Transverse colon (tissue), 4 donors: Measurements from ENCODE around the gene PGK1. TPM values are rescaled to one million over a fixed set of nuclear protein-coding genes. Genes with fewer than 3 reads are reported as not detected.

ENCODE experiments used
- DNase-seq: peaks from one replicate; pipeline ENCODE4 v3.0.0-alpha.2; 2019
- H3K27ac ChIP-seq, 4 donors: fragments of 200-600 bp; sonication (generic); 2 replicates each; pipeline ENCODE4 v1.5.1; 2016 to 2018; ENCODE audit warnings: inconsistent platforms in 4 of 4
- H3K27me3 ChIP-seq: fragments of 200-600 bp; sonication (generic); 2 replicates; pipeline ENCODE4 v1.5.1; 2017; ENCODE audit warnings: inconsistent platforms
- H3K36me3 ChIP-seq, 4 donors: fragments of 200-600 bp; sonication (generic); 2 replicates each; pipeline ENCODE4 v1.5.1; 2017 to 2019; ENCODE audit warnings: inconsistent platforms in 4 of 4
- H3K4me1 ChIP-seq, 4 donors: fragments of 200-600 bp; sonication (generic); 2 replicates each; pipeline ENCODE4 v1.5.1; 2017 to 2020; ENCODE audit warnings: inconsistent platforms in 4 of 4
- H3K4me3 ChIP-seq, 4 donors: fragments of 200-600 bp; sonication (generic); 1 replicate in 1 of 4; 2 replicates in 3 of 4; pipeline versions ENCODE4 v1.5.1 to v1.6.1; 2017 to 2019; ENCODE audit warnings: inconsistent platforms in 4 of 4
- H3K9me3 ChIP-seq, 2 donors: fragments of 200-600 bp; sonication (generic); 2 replicates each; pipeline ENCODE4 v1.5.1; 2017 to 2019; ENCODE audit warnings: inconsistent platforms in 2 of 2
- CTCF ChIP-seq, 5 experiments: fragments of 200-600 bp in 3 of 5; fragments of 450-650 bp in 2 of 5; sonication (generic) in 3 of 5; IDR thresholded peaks; 1 replicate in 2 of 5; 2 replicates in 3 of 5; pipeline ENCODE4 v1.5.1; 2016 to 2017; ENCODE audit warnings: antibody characterized with exemption in 5 of 5, inconsistent platforms in 3 of 5, mild to moderate bottlenecking in 2 of 5, moderate library complexity in 1 of 5
- EP300 ChIP-seq: sonication (generic); formaldehyde crosslinking; IDR thresholded peaks from one replicate; pipeline ENCODE4 v1.6.1; 2017; ENCODE audit warnings: antibody characterized with exemption, low read depth
- POLR2A ChIP-seq: fragments of 450-650 bp; IDR thresholded peaks from one replicate; pipeline ENCODE4 v1.6.1; 2016; ENCODE audit warnings: antibody characterized with exemption, mild to moderate bottlenecking, moderate library complexity
- POLR2AphosphoS5 ChIP-seq, 3 donors: sonication (generic); formaldehyde crosslinking; IDR thresholded peaks; one replicate each; pipeline ENCODE4 v1.6.1; 2016; ENCODE audit warnings: antibody characterized with exemption in 3 of 3
- WGBS, 2 donors: methylation state at CpG; one replicate each; pipeline ENCODE4 v1.1.5; 2018; ENCODE audit warnings: low coverage in 1 of 2; 5-methylcytosine and 5-hydroxymethylcytosine counted together
- in situ Hi-C, 4 donors: fragments of 200-750 bp; cut with MboI; loops; one replicate each; pipeline versions ENCODE4 v1.15.0 to v1.15.1; 2017; ENCODE audit warnings: low sequenced_read_pairs in 3 of 4, low pct_ligation_motif_present in 1 of 4, low pct_unique_long_range_greater_than_20kb in 1 of 4
- intact Hi-C: fragments of 100-400 bp; cut with DNase I; formaldehyde crosslinking; loops from one replicate; pipeline ENCODE4 v1.15.1; 2023; ENCODE audit warnings: low total_unique reads
- total RNA-seq, 4 donors: library from RNA; depleted of rRNA; stranded (reverse); fragments of >200 nt; gene quantifications; one replicate each; pipeline ENCODE4 v1.1.0, GENCODE V29; 2016

Gene PGK1
- total RNA-seq, 4 donors from 2014 or later, result 35.6 to 207 (median 181) TPM

- Histone ChIP-seq H3K27me3 (no peaks in the 10 kb centered on the region), H3K27ac (no peak overlapping the region), H3K4me3 (no peak overlapping the region), H3K36me3 (peaks cover 0 to 3% (median 1%) of the 10 kb centered on the region in 4 donors), H3K4me1 (no peaks in the 10 kb centered on the region), H3K9me3 (no peaks in the 10 kb centered on the region)
- DNase-seq, result no peak
- intact Hi-C loops (no loop called here), in situ Hi-C loops (no loop called here)
- TF ChIP-seq POLR2AphosphoS5 (IDR thresholded peaks at IDR 0.05), result no peak
- no peak for TF ChIP-seq POLR2A
- no peak for TF ChIP-seq EP300
These were observed 25.7 kb downstream of the PGK1 start for GRCh38 chrX:78129714-78130113.

DNA sequence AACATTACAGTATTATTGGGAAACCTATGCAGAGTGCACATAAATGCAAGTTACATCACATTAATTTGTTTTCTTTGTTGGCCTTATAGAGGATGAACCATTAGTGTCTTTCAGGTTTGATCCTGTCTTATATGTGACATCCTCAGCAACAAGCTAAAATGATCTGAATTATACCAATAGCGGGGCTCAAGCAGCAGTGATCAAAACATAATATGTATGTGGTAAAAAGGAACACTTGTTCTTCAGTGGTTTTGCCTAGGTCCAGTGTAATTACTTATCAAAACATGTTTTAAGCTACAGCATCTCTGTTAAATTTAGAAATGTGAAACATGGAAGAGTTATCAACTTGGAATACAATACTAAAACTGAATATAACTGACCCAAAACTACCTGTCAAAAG lies 26.3 kb downstream of the PGK1 start:
- Histone ChIP-seq H3K4me3 (no peak overlapping the region), H3K27ac (no peak overlapping the region), H3K36me3 (no peaks in the 10 kb centered on the region), H3K4me1 (no peaks in the 10 kb centered on the region), H3K27me3 (no peaks in the 10 kb centered on the region), H3K9me3 (no peaks in the 10 kb centered on the region)
- 56% methylated on average over 1 of the region's 1 CpG; no CpG with 5 or more reads in 1 of the 2 donors for WGBS, 2 donors
- intact Hi-C loops (no loop called here), in situ Hi-C loops (no loop called here)
- no peak for TF ChIP-seq POLR2A
- TF ChIP-seq EP300, result no peak
- TF ChIP-seq POLR2AphosphoS5 (IDR thresholded peaks at IDR 0.05), result no peak
- TF ChIP-seq CTCF (IDR thresholded peaks at IDR 0.05), result no peak
- DNase-seq, result no peak

- WGBS, 2 donors, result 69 to 70% methylated on average over 1 of the region's 1 CpG
- in situ Hi-C loops, result no loop called here
- H3K4me3 ChIP-seq, result no peak overlapping the region
- intact Hi-C loops, result no loop called here
- H3K9me3 ChIP-seq, result no peaks in the 10 kb centered on the region
- H3K4me1 ChIP-seq, result no peaks in the 10 kb centered on the region
- no peak for DNase-seq
- H3K36me3 ChIP-seq, result no peaks in the 10 kb centered on the region
- TF ChIP-seq POLR2AphosphoS5 (IDR thresholded peaks at IDR 0.05), result no peak
- TF ChIP-seq EP300, result no peak
- TF ChIP-seq POLR2A, result no peak
- TF ChIP-seq CTCF (IDR thresholded peaks at IDR 0.05), result no peak
- H3K27me3 ChIP-seq, result no peaks in the 10 kb centered on the region
- no peak overlapping the region for H3K27ac ChIP-seq
These were observed 27.1 kb downstream of the PGK1 start for GRCh38 chrX:78131117-78131516.

DNA sequence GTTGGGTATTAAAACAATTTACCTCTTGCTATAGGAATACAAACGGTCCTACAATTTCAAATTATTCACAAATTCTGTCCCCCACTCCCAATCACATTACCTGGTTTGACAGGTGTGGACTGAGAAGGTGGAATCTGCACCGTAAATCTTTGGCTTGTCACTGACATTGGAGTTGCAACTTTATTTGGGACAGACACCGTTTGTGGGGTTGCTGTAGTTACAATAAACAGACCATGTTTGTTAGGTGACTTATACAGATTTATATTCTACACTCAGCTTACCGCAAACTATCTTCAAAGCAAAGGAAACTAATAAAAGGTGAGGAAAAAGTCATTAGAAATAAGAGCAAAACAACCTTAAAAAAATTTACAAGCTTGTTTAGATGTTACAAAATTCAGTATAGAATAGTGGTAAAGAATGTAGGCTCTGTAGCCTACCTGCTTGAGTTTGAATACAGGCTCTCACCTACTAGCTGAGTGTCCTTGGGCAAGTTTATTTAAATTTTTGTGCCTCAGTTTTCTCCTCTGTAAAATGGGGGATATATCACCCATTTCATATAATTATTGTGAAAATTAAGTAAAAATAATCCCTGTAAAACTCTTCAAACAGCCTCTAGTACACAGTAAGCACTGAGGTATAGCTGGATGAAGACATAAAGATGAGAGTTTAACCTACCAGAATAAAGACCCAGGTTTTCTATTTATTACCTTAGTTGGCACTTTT lies 29.4 kb downstream of the PGK1 start:
- DNase-seq, result no peak
- Histone ChIP-seq H3K4me3 (no peak overlapping the region), H3K4me1 (no peaks in the 10 kb centered on the region), H3K36me3 (no peaks in the 10 kb centered on the region), H3K27me3 (no peaks in the 10 kb centered on the region), H3K9me3 (no peaks in the 10 kb centered on the region), H3K27ac (no peak overlapping the region)
- intact Hi-C loops, result no loop called here
- in situ Hi-C loops, result no loop called here
- 60% methylated on average over 4 of the region's 4 CpGs; no CpG with 5 or more reads in 1 of the 2 donors for WGBS, 2 donors
- TF ChIP-seq EP300 (no peak), POLR2AphosphoS5 (IDR thresholded peaks at IDR 0.05) (no peak), POLR2A (no peak), CTCF (IDR thresholded peaks at IDR 0.05) (no peak)
